ENCODE results near the gene CALY.
A peak's percentile ranks its signal among the peaks of the same experiment; 100 is the strongest.

CALY gene

GRCh38 chr10:133373174-133374090 is 36.7 kb upstream of the CALY start, which contains the start of gene ECHS1:
Gene ECHS1 (minus strand): TSS chr10:133373354. CDS start chr10:133373333, 21 bp downstream.
- peak within 1 kb of the TSS; percentile 81 for H3K4me2 ChIP-seq (ENCODE audit: low read depth, low read length, poor library complexity, severe bottlenecking)
- no peaks in the 10 kb centered on the region for H3K9me2 ChIP-seq (replicated peaks; ENCODE audit: low read depth, low read length)
- H3K36me3 ChIP-seq (ENCODE audit: insufficient read depth, low read length), result peaks cover 8% of the 10 kb centered on the region; the same call in 1 of the 2 replicates
- no peaks in the 10 kb centered on the region for H3K27me3 ChIP-seq (ENCODE audit: insufficient read depth, low read length, poor library complexity, severe bottlenecking)
- H3F3A ChIP-seq (ENCODE audit: low read depth), result no peaks in the 10 kb centered on the region; the same call in 1 of the 2 replicates
- peaks cover 27% of the 10 kb centered on the region for H3K4me1 ChIP-seq (ENCODE audit: insufficient read depth, low read length, poor library complexity, severe bottlenecking)
- TF ChIP-seq EZH2phosphoT487 (IDR thresholded peaks at IDR 0.05; ENCODE audit: borderline replicate concordance), result no peak
- TF ChIP-seq CTCF (conservative IDR thresholded peaks at IDR 0.05; ENCODE audit: low read length), result no peak
- H3K79me2 ChIP-seq (ENCODE audit: insufficient read depth, low read length), result peaks cover 19% of the 10 kb centered on the region
- H3K9me3 ChIP-seq (ENCODE audit: insufficient read depth, low read depth, low read length), result no peaks in the 10 kb centered on the region
- H2AFZ ChIP-seq (ENCODE audit: low read length), result peak within 1 kb of the TSS; percentile 90
- peaks cover 6% of the 10 kb centered on the region for H4K20me1 ChIP-seq (ENCODE audit: insufficient read depth, low read length, poor library complexity, severe bottlenecking)
- H3K9ac ChIP-seq (ENCODE audit: low read depth, low read length, poor library complexity, severe bottlenecking), result peak within 1 kb of the TSS; percentile 73
- H3K4me3 ChIP-seq (ENCODE audit: low read length, poor library complexity, severe bottlenecking), result peak within 1 kb of the TSS; percentile 79

GRCh38 chr10:133372507-133372906 is 35.8 kb upstream of the CALY start:
- Histone ChIP-seq H3K4me2 (ENCODE audit: low read depth, low read length, poor library complexity, severe bottlenecking) (peak overlapping the region; percentile 81), H3K4me3 (ENCODE audit: low read length, poor library complexity, severe bottlenecking) (peak overlapping the region; percentile 72), H3K9ac (ENCODE audit: low read depth, low read length, poor library complexity, severe bottlenecking) (peak overlapping the region; percentile 73)

More at GRCh38 chr10:133372507-133372906, 35.8 kb upstream of the CALY start:
- peaks cover 19% of the 10 kb centered on the region for H3K79me2 ChIP-seq (ENCODE audit: insufficient read depth, low read length)
- H3K9me3 ChIP-seq (ENCODE audit: insufficient read depth, low read depth, low read length), result no peaks in the 10 kb centered on the region
- no peaks in the 10 kb centered on the region; the same call in 1 of the 2 replicates for H3F3A ChIP-seq (ENCODE audit: low read depth)
- H3K9me2 ChIP-seq (replicated peaks; ENCODE audit: low read depth, low read length), result no peaks in the 10 kb centered on the region
- H3K36me3 ChIP-seq (ENCODE audit: insufficient read depth, low read length), result peaks cover 8% of the 10 kb centered on the region; the same call in 1 of the 2 replicates
- no peak for TF ChIP-seq CTCF (conservative IDR thresholded peaks at IDR 0.05; ENCODE audit: low read length)
- TF ChIP-seq EZH2phosphoT487 (IDR thresholded peaks at IDR 0.05; ENCODE audit: borderline replicate concordance), result no peak
- peaks cover 6% of the 10 kb centered on the region for H4K20me1 ChIP-seq (ENCODE audit: insufficient read depth, low read length, poor library complexity, severe bottlenecking)
- peaks cover 20% of the 10 kb centered on the region for H3K4me1 ChIP-seq (ENCODE audit: insufficient read depth, low read length, poor library complexity, severe bottlenecking)
- no peaks in the 10 kb centered on the region for H3K27me3 ChIP-seq (ENCODE audit: insufficient read depth, low read length, poor library complexity, severe bottlenecking)
- no peak overlapping the region for H2AFZ ChIP-seq (ENCODE audit: low read length)

All from Loucy (cell line).